Parathyroid adenoma (tissue), 2 donors: Measurements from ENCODE around the gene MRTO4.
"Not testable (repeated sequence)": the region's sequence is repeated elsewhere in the genome, so short reads cannot be mapped to it uniquely, and the experiment has no call there.

Experiments
- H2AFZ ChIP-seq: fragments of 300-600 bp; sonication (generic); one replicate; pipeline ENCODE4 v1.7.0; 2017; ENCODE audit warnings: antibody characterized with exemption, mild to moderate bottlenecking
- H3K27ac ChIP-seq: fragments of 300-600 bp; sonication (generic); one replicate; pipeline ENCODE4 v1.7.0; 2017
- H3K27me3 ChIP-seq: fragments of 300-600 bp; sonication (generic); one replicate; pipeline ENCODE4 v1.7.0; 2017; ENCODE audit warnings: low read length; ENCODE audit not compliant: control insufficient read depth, insufficient read depth
- H3K36me3 ChIP-seq: fragments of 300-600 bp; sonication (generic); one replicate; pipeline ENCODE4 v1.7.0; 2017; ENCODE audit warnings: low read length; ENCODE audit not compliant: control insufficient read depth, insufficient read depth
- H3K4me1 ChIP-seq: fragments of 300-600 bp; sonication (generic); one replicate; pipeline ENCODE4 v1.7.0; 2017; ENCODE audit warnings: control low read depth
- H3K4me2 ChIP-seq: fragments of 300-600 bp; sonication (generic); one replicate; pipeline ENCODE4 v1.7.0; 2017; ENCODE audit warnings: low read length
- H3K4me3 ChIP-seq: fragments of 300-600 bp; sonication (generic); one replicate; pipeline ENCODE4 v1.7.0; 2017; ENCODE audit warnings: low read depth, low read length
- H3K79me2 ChIP-seq: fragments of 300-600 bp; sonication (generic); one replicate; pipeline ENCODE4 v1.7.0; 2017; ENCODE audit warnings: control low read depth
- H3K9ac ChIP-seq: fragments of 300-600 bp; sonication (generic); one replicate; pipeline ENCODE4 v1.7.0; 2017; ENCODE audit warnings: mild to moderate bottlenecking
- H3K9me3 ChIP-seq: fragments of 300-600 bp; sonication (generic); one replicate; pipeline ENCODE4 v1.7.0; 2017; ENCODE audit warnings: low read length; ENCODE audit not compliant: control insufficient read depth
- TF ChIP-seq, protein P1 (sequence below): fragments of 300-600 bp; sonication (generic); IDR thresholded peaks from one replicate; pipeline ENCODE4 v1.7.0; 2017; ENCODE audit warnings: antibody characterized with exemption, mild to moderate bottlenecking
- donor health status: primary hyperparathyroidism.

Gene MRTO4

DNA sequence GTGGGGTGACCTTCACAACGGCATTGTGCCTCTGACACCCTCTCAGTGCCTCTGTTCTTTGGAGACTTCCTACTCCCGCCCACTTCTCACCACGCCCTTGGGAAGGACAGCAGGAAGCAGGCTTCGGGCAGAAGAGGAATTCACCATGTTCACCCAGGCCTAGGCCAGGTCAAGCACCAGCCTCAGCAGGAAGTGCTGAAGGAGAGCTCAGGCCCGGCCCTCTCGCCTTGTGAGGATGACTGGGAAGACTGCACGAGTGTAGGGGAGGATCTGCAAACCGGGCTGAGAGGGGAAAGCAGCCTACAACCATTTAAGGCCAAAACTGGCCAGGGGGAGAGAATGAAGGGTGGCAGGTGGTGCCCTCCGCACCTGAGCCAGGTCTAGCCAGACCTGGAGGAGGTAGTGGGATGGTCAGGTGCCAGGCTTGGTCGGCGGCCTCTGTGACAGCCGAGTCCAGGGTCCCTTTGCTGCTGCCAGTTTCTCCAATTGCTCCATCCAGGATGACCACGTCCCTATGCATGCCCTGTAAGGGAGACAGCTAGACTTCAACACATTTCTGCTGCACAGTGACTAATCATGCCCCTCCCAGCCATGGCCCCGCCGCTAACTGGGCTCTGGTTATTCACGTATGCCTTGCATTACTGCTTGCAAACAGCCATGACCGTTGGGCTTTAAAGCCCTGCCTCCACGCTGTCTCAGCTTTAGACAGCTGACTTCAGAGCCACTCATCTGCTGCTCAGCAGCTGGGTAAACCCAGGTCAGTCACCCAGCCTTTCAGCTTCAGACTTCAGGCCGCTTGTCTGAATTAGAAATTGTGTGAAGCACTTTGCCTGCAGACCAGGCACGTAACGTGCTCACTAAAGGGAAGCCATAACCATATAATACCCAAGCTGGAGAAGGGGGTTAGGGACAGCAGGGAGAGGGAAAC is 8.9 kb downstream of the MRTO4 start:
- no peak overlapping the region for H3K9ac ChIP-seq
- H3K27ac ChIP-seq = peak overlapping the region; percentile 75

GRCh38 chr1:19262047-19262446 is 10.4 kb downstream of the MRTO4 start:
- Histone ChIP-seq H3K4me2 (no peak overlapping the region), H3K36me3 (no peaks in the 10 kb centered on the region)

More for the DNA sequence above, 8.9 kb downstream of the MRTO4 start:
- no peaks in the 10 kb centered on the region for H3K9me3 ChIP-seq
- no peaks in the 10 kb centered on the region for H3K27me3 ChIP-seq
- TF ChIP-seq, protein P1, sequence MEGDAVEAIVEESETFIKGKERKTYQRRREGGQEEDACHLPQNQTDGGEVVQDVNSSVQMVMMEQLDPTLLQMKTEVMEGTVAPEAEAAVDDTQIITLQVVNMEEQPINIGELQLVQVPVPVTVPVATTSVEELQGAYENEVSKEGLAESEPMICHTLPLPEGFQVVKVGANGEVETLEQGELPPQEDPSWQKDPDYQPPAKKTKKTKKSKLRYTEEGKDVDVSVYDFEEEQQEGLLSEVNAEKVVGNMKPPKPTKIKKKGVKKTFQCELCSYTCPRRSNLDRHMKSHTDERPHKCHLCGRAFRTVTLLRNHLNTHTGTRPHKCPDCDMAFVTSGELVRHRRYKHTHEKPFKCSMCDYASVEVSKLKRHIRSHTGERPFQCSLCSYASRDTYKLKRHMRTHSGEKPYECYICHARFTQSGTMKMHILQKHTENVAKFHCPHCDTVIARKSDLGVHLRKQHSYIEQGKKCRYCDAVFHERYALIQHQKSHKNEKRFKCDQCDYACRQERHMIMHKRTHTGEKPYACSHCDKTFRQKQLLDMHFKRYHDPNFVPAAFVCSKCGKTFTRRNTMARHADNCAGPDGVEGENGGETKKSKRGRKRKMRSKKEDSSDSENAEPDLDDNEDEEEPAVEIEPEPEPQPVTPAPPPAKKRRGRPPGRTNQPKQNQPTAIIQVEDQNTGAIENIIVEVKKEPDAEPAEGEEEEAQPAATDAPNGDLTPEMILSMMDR = no peak
- H3K79me2 ChIP-seq = no peaks in the 10 kb centered on the region
- peak overlapping the region; percentile 25 for H3K4me2 ChIP-seq
- H3K4me3 ChIP-seq = no peak overlapping the region
- peak overlapping the region; percentile 48 for H2AFZ ChIP-seq
- H3K4me1 ChIP-seq = peaks cover 11% of the 10 kb centered on the region
- no peaks in the 10 kb centered on the region for H3K36me3 ChIP-seq

DNA sequence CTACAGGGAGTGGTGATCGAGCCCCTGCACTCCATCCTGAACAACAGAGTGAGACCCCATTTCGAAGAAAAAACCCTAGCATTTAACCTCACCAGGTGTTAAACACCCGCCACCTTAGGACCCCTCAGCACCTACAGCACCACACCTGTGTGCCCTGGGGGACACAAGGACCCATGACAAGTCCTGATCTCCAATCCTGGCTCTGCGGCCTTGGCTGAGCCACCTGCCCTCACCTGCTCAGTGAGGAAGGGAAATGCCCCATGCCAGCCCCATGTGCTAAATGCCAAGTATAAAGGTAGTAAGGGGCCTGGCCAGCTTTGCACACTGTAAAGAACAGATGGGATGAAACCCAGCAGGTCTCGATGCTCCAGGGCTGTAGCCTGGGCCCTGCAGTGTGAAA is 11.1 kb downstream of the MRTO4 start:
- H3K4me1 ChIP-seq = peaks cover 7% of the 10 kb centered on the region
- H3K9ac ChIP-seq = no peak overlapping the region
- no peak overlapping the region for H3K4me2 ChIP-seq

More at GRCh38 chr1:19262047-19262446, 10.4 kb downstream of the MRTO4 start:
- Histone ChIP-seq H3K4me1 (peaks cover 11% of the 10 kb centered on the region), H2AFZ (no peak overlapping the region), H3K27me3 (no peaks in the 10 kb centered on the region), H3K4me3 (no peak overlapping the region), H3K27ac (no peak overlapping the region), H3K9ac (no peak overlapping the region), H3K79me2 (no peaks in the 10 kb centered on the region), H3K9me3 (no peaks in the 10 kb centered on the region)
- TF ChIP-seq, protein P1 = no peak

DNA sequence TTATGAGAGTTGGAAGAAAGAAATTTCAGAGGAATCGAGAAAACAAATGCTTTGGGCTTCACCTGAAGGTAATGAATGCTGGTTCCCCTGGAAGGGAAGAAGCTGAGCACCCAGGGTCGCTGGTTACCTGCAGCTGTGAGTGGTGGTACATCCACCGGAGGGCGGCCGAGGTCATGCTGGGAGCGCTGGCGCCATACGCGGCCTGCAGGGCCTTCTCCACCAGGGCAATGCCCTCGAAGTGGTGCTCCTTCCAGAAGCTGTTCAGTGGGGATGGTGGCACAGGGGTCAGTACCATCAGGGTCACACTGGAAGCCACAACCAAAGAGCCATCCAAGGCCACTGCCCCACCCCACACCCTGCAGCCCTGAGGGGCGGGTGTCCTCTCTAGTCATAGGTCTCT is 16.8 kb downstream of the MRTO4 start:
- H3K27me3 ChIP-seq = no peaks in the 10 kb centered on the region
- H3K9me3 ChIP-seq = no peaks in the 10 kb centered on the region
- no peaks in the 10 kb centered on the region for H3K4me1 ChIP-seq
- H3K27ac ChIP-seq = no peak overlapping the region
- H3K4me2 ChIP-seq = no peak overlapping the region
- no peaks in the 10 kb centered on the region for H3K36me3 ChIP-seq
- H2AFZ ChIP-seq = no peak overlapping the region
- no peaks in the 10 kb centered on the region for H3K79me2 ChIP-seq
- no peak overlapping the region for H3K9ac ChIP-seq
- TF ChIP-seq, protein P1 = no peak
- no peak overlapping the region for H3K4me3 ChIP-seq

More for the DNA sequence above, 11.1 kb downstream of the MRTO4 start:
- H3K36me3 ChIP-seq = no peaks in the 10 kb centered on the region
- H3K9me3 ChIP-seq = no peaks in the 10 kb centered on the region
- no peaks in the 10 kb centered on the region for H3K27me3 ChIP-seq
- H2AFZ ChIP-seq = no peak overlapping the region
- no peak overlapping the region for H3K27ac ChIP-seq
- no peaks in the 10 kb centered on the region for H3K79me2 ChIP-seq
- H3K4me3 ChIP-seq = no peak overlapping the region
- TF ChIP-seq, protein P1 = no peak

- not testable (repeated sequence) for H3K4me1 ChIP-seq, H3K79me2 ChIP-seq, H3K9ac ChIP-seq, H3K9me3 ChIP-seq, H3K4me2 ChIP-seq, H3K27me3 ChIP-seq, H2AFZ ChIP-seq, H3K36me3 ChIP-seq, H3K4me3 ChIP-seq, H3K27ac ChIP-seq
Observed at GRCh38 chr1:19269427-19270342, 18.1 kb downstream of the MRTO4 start.

DNA sequence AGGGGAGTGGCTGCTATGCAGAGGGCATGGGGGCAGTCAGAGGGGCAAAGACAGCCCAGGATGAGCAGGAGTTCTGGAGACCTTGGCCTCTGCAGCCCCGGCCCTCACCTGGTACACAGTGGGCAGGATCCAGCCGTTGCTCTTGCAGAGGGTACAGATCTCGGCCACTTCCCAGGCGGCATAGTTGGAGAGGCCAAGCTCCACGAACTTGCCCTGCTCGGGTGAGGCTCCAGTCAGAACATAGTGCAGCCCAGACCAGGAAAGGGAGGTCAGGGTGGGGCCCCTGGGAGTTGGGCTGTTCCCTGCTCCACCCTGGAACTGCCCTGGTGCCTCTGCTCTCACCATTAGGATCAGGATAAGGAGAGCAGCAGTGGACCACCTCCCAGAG is 18.7 kb downstream of the MRTO4 start:
- not testable (repeated sequence) for H3K27me3 ChIP-seq, H3K4me1 ChIP-seq, H3K9ac ChIP-seq, H3K4me3 ChIP-seq, H3K9me3 ChIP-seq, H3K4me2 ChIP-seq, H3K27ac ChIP-seq, H3K79me2 ChIP-seq, H2AFZ ChIP-seq, H3K36me3 ChIP-seq
